ENCODE results near the gene FANCE.

Gene FANCE

GRCh38 chr6:35468980-35469750, 17.0 kb downstream of the FANCE start:
- no peak for DNase-seq

- DNase-seq = no peak
Measured at GRCh38 chr6:35469751-35470662, 17.9 kb downstream of the FANCE start.

GRCh38 chr6:35470663-35471120, 18.6 kb downstream of the FANCE start:
- DNase-seq = no peak

- DNase-seq = no peak
Measured at GRCh38 chr6:35471836-35472345, 19.8 kb downstream of the FANCE start.

GRCh38 chr6:35473075-35473849, 21.1 kb downstream of the FANCE start:
- DNase-seq = no peak

GRCh38 chr6:35473850-35474130, 21.7 kb downstream of the FANCE start:
- DNase-seq = no peak

- no peak for DNase-seq
Measured at GRCh38 chr6:35474131-35474941, 22.2 kb downstream of the FANCE start.

GRCh38 chr6:35474942-35475570, 22.9 kb downstream of the FANCE start:
- DNase-seq = no peak

- DNase-seq = no peak
Measured at GRCh38 chr6:35475573-35475972, 23.4 kb downstream of the FANCE start.

GRCh38 chr6:35476004-35476403, 23.9 kb downstream of the FANCE start:
- no peak for DNase-seq

GRCh38 chr6:35477028-35477427, 24.9 kb downstream of the FANCE start:
- DNase-seq = no peak

GRCh38 chr6:35477551-35478179, 25.5 kb downstream of the FANCE start:
- DNase-seq = no peak

GRCh38 chr6:35478259-35478658, 26.1 kb downstream of the FANCE start:
- no peak for DNase-seq

- DNase-seq = no peak
Measured at GRCh38 chr6:35480176-35480575, 28.0 kb downstream of the FANCE start.

- DNase-seq = no peak
Measured at GRCh38 chr6:35481226-35481625, 29.1 kb downstream of the FANCE start.

- DNase-seq = no peak
Measured at GRCh38 chr6:35483062-35483461, 30.9 kb downstream of the FANCE start.

- DNase-seq = no peak
Measured at GRCh38 chr6:35483490-35483889, 31.4 kb downstream of the FANCE start.

GRCh38 chr6:35483893-35484645, 31.9 kb downstream of the FANCE start:
- no peak for DNase-seq

- no peak for DNase-seq
Measured at GRCh38 chr6:35484921-35485392, 32.8 kb downstream of the FANCE start.

GRCh38 chr6:35485402-35485877, 33.3 kb downstream of the FANCE start:
- no peak for DNase-seq
